Iris pigment epithelial cell (primary cell): Measurements from ENCODE around the gene KCTD16.

Source experiments
- DNase-seq: peaks from one replicate; pipeline ENCODE4 v3.0.0-alpha.2; 2011; ENCODE audit warnings: low read depth

The KCTD16 gene

GRCh38 chr5:144462577-144462976, 291.9 kb downstream of the KCTD16 start:
- no peak for DNase-seq

GRCh38 chr5:144463481-144464223, 293.0 kb downstream of the KCTD16 start:
- no peak for DNase-seq

GRCh38 chr5:144464306-144464705, 293.6 kb downstream of the KCTD16 start:
- DNase-seq = no peak

GRCh38 chr5:144465441-144465840, 294.8 kb downstream of the KCTD16 start:
- DNase-seq = no peak

- peak; percentile 57 for DNase-seq
Observed at GRCh38 chr5:144467792-144468191, 297.1 kb downstream of the KCTD16 start.

- DNase-seq = no peak
Observed at GRCh38 chr5:144468571-144468970, 297.9 kb downstream of the KCTD16 start.

GRCh38 chr5:144469106-144469505, 298.4 kb downstream of the KCTD16 start:
- DNase-seq = peak; percentile 45

GRCh38 chr5:144472221-144472620, 301.5 kb downstream of the KCTD16 start:
- no peak for DNase-seq

GRCh38 chr5:144473650-144474049, 303.0 kb downstream of the KCTD16 start:
- no peak for DNase-seq

- DNase-seq = no peak
Observed at GRCh38 chr5:144478565-144478964, 307.9 kb downstream of the KCTD16 start.

- DNase-seq = no peak
Observed at GRCh38 chr5:144481861-144482260, 311.2 kb downstream of the KCTD16 start.

GRCh38 chr5:144484124-144484897, 313.6 kb downstream of the KCTD16 start:
- DNase-seq = peak; percentile 82

GRCh38 chr5:144485540-144485939, 314.9 kb downstream of the KCTD16 start:
- no peak for DNase-seq

GRCh38 chr5:144487207-144487606, 316.5 kb downstream of the KCTD16 start:
- DNase-seq = no peak

- DNase-seq = no peak
Observed at GRCh38 chr5:144487761-144488160, 317.1 kb downstream of the KCTD16 start.

GRCh38 chr5:144503123-144503522, 332.4 kb downstream of the KCTD16 start:
- no peak for DNase-seq

- no peak for DNase-seq
Observed at GRCh38 chr5:144504929-144505577, 334.4 kb downstream of the KCTD16 start.

- no peak for DNase-seq
Observed at GRCh38 chr5:144510845-144511579, 340.3 kb downstream of the KCTD16 start.

GRCh38 chr5:144511580-144512072, 341.0 kb downstream of the KCTD16 start:
- no peak for DNase-seq

GRCh38 chr5:144522698-144523097, 352.0 kb downstream of the KCTD16 start:
- no peak for DNase-seq

GRCh38 chr5:144525000-144525399, 354.3 kb downstream of the KCTD16 start:
- no peak for DNase-seq

GRCh38 chr5:144531188-144531587, 360.5 kb downstream of the KCTD16 start:
- no peak for DNase-seq
